ENCODE data around the gene GXYLT1.

DNA sequence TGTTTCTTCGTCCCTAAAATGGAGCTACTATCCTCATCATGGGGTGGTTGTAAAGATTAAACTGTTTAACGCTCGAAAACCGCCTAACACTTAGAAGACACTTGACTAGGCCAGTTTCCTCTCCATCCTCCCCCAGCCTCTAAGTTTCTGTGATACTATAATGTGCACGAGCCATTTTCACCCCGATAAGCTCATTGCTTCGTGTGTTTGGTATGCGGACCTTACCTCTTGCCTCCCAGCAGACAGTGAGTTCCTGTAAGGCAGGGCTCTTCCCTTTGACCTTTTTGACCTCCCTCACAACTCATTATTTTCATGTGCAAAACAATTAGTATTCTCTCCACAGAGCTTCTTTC lies 499 bp upstream of the GXYLT1 start:
- TF ChIP-seq FOXP2 (optimal IDR thresholded peaks at IDR 0.05; ENCODE audit: control extremely low read depth, extremely low read length, insufficient read depth) (no peak), EZH2 (IDR thresholded peaks at IDR 0.05) (no peak)
